ENCODE measurements around the gene DUSP10. TPM values are rescaled to one million over a fixed set of nuclear protein-coding genes. Genes with fewer than 3 reads are reported as not detected.

The DUSP10 gene
- total RNA-seq, 2 experiments from 2014 or later = 2.6 to 4.4 TPM

DNA sequence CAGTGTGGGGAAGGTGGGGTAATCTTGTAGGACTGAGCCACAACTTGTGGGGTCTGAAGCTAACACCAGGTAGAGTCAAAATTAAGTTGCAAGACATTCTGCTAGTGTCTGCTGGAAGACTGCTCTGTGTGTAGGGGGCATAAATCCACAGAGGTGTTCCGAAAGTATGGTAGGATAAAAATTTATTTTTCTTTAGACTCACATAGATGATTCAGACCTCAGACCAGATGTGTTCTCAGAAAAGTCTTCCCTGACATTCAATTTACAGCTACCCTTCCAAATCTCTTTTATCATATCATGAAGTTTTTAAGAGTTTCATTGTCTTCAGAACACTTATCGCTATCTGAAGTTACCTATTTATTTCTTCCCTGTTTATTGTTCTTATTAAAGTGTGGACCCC is 21.3 kb downstream of the DUSP10 start:
- intact Hi-C loops (cut with micrococcal nuclease; ENCODE audit: unreplicated experiment) = no loop called here
- no TSS peak for BruUV-seq (replicated peaks)
- ChIA-PET CTCF (ENCODE audit: unreplicated experiment) (no interaction called here), POLR2A (interaction anchor here (1.5 kb wide), 1 partner anchor 12 kb away, joined by 3 read pairs; no protein-coding TSS in a partner anchor)
- Histone ChIP-seq H3K4me3 (ENCODE audit: low read depth, low read length, poor library complexity, severe bottlenecking) (no peak overlapping the region), H3K4me1 (ENCODE audit: insufficient read depth, low read length, poor library complexity, severe bottlenecking) (no peaks in the 10 kb centered on the region), H3K9me3 (ENCODE audit: low read length) (no peaks in the 10 kb centered on the region), H3K9me2 (ENCODE audit: insufficient read depth, low read length) (no peaks in the 10 kb centered on the region), H3K4me2 (ENCODE audit: low read length) (no peak overlapping the region), H2AFZ (ENCODE audit: low read length) (no peak overlapping the region), H3K79me2 (ENCODE audit: insufficient read depth, low read depth, low read length) (no peaks in the 10 kb centered on the region), H3K27ac (ENCODE audit: low read depth, low read length, poor library complexity, severe bottlenecking) (no peak overlapping the region), H3K36me3 (ENCODE audit: insufficient read depth, low read length) (no peaks in the 10 kb centered on the region), H4K20me1 (ENCODE audit: insufficient read depth, low read length) (no peaks in the 10 kb centered on the region)
- TF ChIP-seq EZH2phosphoT487 (IDR thresholded peaks at IDR 0.05; ENCODE audit: borderline replicate concordance, low read depth, low read length) = no peak
- TF ChIP-seq, protein P1, sequence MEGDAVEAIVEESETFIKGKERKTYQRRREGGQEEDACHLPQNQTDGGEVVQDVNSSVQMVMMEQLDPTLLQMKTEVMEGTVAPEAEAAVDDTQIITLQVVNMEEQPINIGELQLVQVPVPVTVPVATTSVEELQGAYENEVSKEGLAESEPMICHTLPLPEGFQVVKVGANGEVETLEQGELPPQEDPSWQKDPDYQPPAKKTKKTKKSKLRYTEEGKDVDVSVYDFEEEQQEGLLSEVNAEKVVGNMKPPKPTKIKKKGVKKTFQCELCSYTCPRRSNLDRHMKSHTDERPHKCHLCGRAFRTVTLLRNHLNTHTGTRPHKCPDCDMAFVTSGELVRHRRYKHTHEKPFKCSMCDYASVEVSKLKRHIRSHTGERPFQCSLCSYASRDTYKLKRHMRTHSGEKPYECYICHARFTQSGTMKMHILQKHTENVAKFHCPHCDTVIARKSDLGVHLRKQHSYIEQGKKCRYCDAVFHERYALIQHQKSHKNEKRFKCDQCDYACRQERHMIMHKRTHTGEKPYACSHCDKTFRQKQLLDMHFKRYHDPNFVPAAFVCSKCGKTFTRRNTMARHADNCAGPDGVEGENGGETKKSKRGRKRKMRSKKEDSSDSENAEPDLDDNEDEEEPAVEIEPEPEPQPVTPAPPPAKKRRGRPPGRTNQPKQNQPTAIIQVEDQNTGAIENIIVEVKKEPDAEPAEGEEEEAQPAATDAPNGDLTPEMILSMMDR (conservative IDR thresholded peaks at IDR 0.05; ENCODE audit: low read length) = no peak
- no peak for DNase-seq (ENCODE audit: low spot score)

DNA sequence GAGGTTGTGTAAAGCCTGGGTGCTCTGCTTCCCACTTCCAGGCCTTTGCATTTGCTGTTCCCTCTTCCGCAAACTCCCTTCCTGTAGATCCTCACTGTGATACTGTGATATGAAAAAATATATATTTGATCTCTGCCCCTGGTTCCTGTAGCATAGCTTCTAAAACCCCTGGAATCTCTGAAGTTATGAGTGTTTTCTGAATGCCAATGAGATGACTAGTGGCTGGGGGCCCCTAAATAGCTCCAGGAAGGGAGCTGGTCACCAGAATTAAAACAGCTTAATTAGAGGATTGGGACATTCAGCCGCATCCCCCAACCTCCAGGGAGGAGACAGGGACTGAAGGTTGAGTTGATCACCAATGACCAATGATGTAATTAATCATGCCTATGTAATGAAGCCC is 21.9 kb downstream of the DUSP10 start:
- H3K27ac ChIP-seq (ENCODE audit: low read depth, low read length, poor library complexity, severe bottlenecking) = no peak overlapping the region
- H3K9me2 ChIP-seq (ENCODE audit: insufficient read depth, low read length) = no peaks in the 10 kb centered on the region
- no TSS peak for BruUV-seq (replicated peaks)
- no peak for TF ChIP-seq EZH2phosphoT487 (IDR thresholded peaks at IDR 0.05; ENCODE audit: borderline replicate concordance, low read depth, low read length)
- TF ChIP-seq, protein P1 (conservative IDR thresholded peaks at IDR 0.05; ENCODE audit: low read length) = no peak
- H3K9me3 ChIP-seq (ENCODE audit: low read length) = no peaks in the 10 kb centered on the region
- H2AFZ ChIP-seq (ENCODE audit: low read length) = no peak overlapping the region
- POLR2A ChIA-PET = interaction anchor here (0.6 to 1.5 kb wide), 3 partner anchors 12 to 1220 kb away, joined by 3 to 4 read pairs (median 3); no protein-coding TSS in a partner anchor
- no peak for DNase-seq (ENCODE audit: low spot score)
- H4K20me1 ChIP-seq (ENCODE audit: insufficient read depth, low read length) = no peaks in the 10 kb centered on the region
- CTCF ChIA-PET (ENCODE audit: unreplicated experiment) = no interaction called here
- H3K4me1 ChIP-seq (ENCODE audit: insufficient read depth, low read length, poor library complexity, severe bottlenecking) = no peaks in the 10 kb centered on the region
- H3K36me3 ChIP-seq (ENCODE audit: insufficient read depth, low read length) = no peaks in the 10 kb centered on the region
- intact Hi-C loops (cut with micrococcal nuclease; ENCODE audit: unreplicated experiment) = no loop called here
- H3K4me2 ChIP-seq (ENCODE audit: low read length) = no peak overlapping the region
- no peaks in the 10 kb centered on the region for H3K79me2 ChIP-seq (ENCODE audit: insufficient read depth, low read depth, low read length)
- H3K4me3 ChIP-seq (ENCODE audit: low read depth, low read length, poor library complexity, severe bottlenecking) = no peak overlapping the region

DNA sequence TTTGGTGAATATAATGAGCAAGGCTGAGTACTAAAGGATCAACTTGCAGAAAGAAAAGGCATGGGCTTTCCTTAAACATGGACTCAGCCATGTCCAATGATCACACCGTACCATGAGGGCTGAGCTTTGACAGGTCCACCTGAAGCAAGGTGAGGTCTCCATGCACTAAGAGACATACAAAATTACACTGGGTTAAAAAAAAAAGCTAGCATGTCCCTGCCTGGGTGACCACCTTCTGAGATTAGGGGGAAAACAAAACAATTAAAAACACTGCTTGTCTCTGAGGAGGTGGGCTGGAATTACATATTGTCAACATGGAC is 22.7 kb downstream of the DUSP10 start:
- intact Hi-C loops (cut with micrococcal nuclease; ENCODE audit: unreplicated experiment) = no loop called here
- H3K9me2 ChIP-seq (ENCODE audit: insufficient read depth, low read length) = no peaks in the 10 kb centered on the region
- no peak overlapping the region for H3K27ac ChIP-seq (ENCODE audit: low read depth, low read length, poor library complexity, severe bottlenecking)
- no peak overlapping the region for H3K4me3 ChIP-seq (ENCODE audit: low read depth, low read length, poor library complexity, severe bottlenecking)
- H4K20me1 ChIP-seq (ENCODE audit: insufficient read depth, low read length) = no peaks in the 10 kb centered on the region
- no peak for DNase-seq (ENCODE audit: low spot score)
- H2AFZ ChIP-seq (ENCODE audit: low read length) = no peak overlapping the region
- H3K79me2 ChIP-seq (ENCODE audit: insufficient read depth, low read depth, low read length) = no peaks in the 10 kb centered on the region
- no peak for TF ChIP-seq EZH2phosphoT487 (IDR thresholded peaks at IDR 0.05; ENCODE audit: borderline replicate concordance, low read depth, low read length)
- TF ChIP-seq, protein P1 (conservative IDR thresholded peaks at IDR 0.05; ENCODE audit: low read length) = no peak
- no peaks in the 10 kb centered on the region for H3K36me3 ChIP-seq (ENCODE audit: insufficient read depth, low read length)
- no peaks in the 10 kb centered on the region for H3K4me1 ChIP-seq (ENCODE audit: insufficient read depth, low read length, poor library complexity, severe bottlenecking)
- H3K4me2 ChIP-seq (ENCODE audit: low read length) = no peak overlapping the region
- BruUV-seq (replicated peaks) = no TSS peak
- CTCF ChIA-PET (ENCODE audit: unreplicated experiment) = no interaction called here
- H3K9me3 ChIP-seq (ENCODE audit: low read length) = no peaks in the 10 kb centered on the region
- POLR2A ChIA-PET = interaction anchor here (0.6 to 1.1 kb wide), 2 partner anchors 15 to 242 kb away, joined by 3 read pairs; no protein-coding TSS in a partner anchor

Measured in OCI-LY7 (cell line).